Stimulated activated CD8-positive, alpha-beta memory T cell treated with anti-CD3 and anti-CD28 coated beads, Interleukin-7, amount 100 ng/mL, for 24 hours (primary cell): ENCODE measurements around the gene ITPKA.
"Not testable (repeated sequence)": the region's sequence is repeated elsewhere in the genome, so short reads cannot be mapped to it uniquely, and the experiment has no call there.

Experiments
- DNase-seq: peaks from one replicate; pipeline ENCODE4 v3.0.0-alpha.2; 2020; ENCODE audit warnings: low read depth

The ITPKA gene

DNA sequence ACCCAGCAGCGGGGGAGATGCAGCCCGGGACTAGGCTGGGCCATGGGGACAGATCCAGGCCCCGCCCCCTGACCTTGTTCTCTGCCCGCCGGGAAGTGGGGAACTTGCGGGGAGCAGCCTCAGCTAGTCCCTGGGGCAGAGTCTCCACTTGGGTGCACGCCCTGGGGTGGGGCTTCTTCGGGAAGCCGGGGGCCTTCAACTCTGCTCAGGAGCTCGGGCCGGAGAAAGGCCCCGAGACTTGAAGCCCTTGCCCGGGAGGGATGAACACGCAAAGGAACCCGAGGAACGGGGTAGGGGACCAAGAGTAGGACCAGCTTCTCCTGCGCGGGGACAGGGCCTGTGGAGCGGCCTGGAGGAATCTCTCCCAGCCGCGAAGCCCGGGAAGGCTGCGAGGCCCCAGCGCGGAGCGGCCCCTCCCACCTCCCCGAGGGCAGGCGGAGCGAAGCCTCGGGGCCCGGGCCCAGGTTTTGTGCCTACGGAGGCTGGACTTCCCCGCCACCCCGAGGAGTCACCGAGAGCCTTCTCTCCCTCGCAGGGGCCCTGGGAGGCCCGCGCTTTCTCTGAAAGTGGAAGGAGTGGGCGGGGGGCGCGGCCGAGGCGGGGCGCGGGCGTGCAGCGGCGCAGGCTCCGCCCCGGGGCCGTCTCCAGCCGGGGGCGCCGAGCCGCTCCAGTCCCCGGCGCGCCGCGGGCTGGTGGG is at the start of gene ITPKA:
ITPKA (plus strand) TSS at position 670 of the 697 bp plus-strand sequence. CDS start 54 bp downstream, outside the sequence.
- DNase-seq, result peak; percentile 76

DNA sequence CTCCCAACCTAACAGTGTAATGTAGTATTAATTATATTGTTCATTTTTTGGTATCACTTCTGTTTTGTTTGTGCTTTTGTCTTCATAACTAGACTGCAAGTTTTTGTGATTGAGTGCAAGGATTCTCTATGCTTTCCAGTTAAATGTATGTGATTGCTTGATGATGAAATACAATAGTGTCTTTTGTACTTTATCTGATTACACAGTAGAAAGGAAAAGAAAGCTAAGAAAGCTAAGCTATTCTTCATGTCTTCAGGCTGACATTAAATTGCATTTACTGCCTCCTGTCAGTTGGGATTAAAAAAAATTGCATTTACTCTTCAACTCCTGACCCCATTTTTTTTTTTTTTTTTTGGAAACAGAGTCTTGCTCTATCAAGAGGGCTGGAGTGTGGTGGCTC is 48.3 kb upstream of the ITPKA start:
- no peak for DNase-seq

DNA sequence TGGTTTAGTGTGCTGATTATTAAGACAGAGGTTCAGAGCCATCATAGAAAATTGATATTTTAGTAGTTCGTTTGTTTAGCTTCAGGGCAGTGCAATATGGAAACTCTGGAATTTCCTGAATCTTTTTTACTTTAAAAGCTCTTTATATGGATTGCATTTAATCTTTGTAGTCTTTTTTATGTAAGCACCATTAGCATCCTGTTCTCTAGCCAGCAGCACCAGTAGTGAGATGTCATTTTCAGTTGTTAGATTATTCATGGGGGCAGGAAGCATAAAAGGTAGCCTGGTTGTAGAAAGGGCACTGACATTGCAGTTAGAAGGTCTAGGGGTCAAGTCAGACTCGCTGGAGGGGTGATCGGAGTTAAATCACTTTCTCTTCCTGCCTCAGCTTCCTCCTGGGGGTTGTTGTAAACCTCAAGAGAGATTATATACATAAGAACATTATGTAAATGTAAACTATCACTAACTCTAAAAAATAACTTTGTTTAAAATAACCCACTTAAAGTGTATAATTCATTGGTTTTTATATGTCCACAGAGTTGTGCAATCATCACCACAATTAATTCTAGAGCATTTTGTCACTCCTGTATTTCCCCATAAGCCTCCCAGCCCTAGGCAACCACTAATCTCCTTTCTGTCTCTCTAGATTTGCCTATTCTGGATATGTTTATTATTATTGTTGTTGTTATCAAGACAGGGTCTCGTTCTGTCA is 31.4 kb upstream of the ITPKA start:
- DNase-seq, result no peak

DNA sequence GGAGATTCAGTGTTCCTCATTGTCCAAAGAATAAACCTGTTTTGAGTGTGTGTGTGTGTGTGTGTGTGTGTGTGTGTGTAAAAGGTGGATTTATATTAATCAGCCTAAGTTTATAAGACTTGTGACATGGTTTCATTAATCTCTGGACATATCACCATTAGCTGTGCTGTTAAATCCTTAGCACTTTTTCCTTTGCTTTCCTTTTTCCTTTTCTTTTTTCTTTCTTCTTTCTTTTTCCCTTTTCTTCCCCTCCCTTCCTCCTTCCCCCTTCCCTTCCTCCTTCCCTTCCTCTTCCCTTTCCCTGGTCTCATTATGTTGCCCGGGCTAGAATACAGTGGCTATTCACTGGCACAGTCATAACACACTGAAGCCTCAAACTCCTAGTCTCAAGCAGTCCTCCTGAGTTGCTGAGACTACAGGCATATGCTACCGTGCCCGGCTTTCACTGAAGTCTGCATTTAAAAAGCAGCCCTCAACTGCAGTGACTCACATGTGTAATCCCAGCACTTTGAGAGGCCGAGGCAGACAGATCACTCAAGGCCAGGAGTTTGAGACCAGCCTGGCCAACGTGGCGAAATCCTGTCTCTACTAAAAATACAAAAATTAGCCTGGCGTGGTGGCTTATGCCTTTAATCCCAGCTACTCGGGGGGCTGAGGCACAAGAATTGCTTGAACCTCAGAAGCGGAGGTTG is 28.6 kb upstream of the ITPKA start:
- DNase-seq, result no peak

DNA sequence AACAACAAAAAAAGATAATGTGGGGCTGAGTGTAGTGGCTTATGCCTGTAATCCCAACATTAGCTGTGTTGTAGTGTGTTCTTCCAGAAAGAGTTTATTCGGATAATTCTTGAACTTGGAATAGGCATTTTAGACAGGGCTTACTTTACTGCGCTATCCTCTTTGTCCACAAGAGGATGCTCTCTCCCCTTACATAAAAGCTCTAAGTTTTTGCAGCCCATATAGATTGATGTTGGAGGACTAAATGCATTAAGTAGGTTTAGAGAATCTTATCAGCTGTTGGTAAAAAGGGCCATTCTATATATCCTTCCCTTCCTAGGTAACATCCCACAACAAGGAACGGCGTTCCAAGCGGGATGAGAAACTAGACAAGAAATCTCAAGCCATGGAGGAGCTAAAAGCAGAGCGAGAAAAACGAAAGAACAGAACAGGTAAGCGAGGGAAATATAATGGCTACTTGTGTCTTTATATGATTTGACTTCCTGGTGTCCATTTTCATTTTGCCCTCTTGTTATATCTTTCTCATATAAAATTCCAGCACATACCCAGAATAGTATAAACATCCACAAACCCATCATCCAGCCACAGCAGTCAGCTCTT is 27.8 kb upstream of the ITPKA start:
- no peak for DNase-seq

DNA sequence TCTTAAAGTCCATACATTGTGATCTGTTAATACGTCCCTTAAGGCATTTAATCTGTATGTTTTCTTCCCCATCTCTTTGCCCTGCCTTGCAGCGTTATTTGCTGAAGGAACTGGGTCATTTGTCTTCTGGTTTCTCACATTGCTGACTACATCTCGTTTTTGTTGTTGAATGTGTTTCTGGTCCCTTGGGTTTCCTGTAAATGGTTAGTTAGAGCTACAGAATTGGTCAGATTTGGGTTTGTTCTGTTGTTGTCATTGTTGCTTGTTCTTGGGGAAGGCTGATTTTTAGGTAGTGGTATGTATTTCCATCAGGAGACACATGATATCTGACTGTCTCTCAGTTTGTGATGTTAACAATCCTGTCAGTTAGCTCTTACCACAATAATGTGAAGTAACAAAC is 27.0 kb upstream of the ITPKA start:
- no peak for DNase-seq

DNA sequence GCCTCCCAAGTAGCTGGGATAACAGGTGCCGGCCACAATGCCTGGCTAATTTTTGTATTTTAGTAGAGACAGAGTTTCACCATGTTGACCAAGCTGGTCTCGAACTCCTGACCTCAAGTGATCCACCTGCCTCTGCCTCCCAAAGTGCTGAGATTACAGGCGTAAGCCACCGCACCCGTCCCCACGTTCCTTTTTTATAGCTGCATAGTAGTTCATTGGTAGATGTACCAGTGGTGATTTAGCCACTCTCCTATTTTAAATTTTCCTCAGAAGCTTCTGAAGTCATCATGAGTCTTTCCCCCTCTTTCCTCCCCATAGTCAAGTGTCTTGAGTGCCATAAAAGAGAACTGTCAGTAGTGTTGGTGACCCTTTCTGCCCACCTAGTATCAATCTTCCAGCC is 24.0 kb upstream of the ITPKA start:
- DNase-seq, result not testable (repeated sequence)

DNA sequence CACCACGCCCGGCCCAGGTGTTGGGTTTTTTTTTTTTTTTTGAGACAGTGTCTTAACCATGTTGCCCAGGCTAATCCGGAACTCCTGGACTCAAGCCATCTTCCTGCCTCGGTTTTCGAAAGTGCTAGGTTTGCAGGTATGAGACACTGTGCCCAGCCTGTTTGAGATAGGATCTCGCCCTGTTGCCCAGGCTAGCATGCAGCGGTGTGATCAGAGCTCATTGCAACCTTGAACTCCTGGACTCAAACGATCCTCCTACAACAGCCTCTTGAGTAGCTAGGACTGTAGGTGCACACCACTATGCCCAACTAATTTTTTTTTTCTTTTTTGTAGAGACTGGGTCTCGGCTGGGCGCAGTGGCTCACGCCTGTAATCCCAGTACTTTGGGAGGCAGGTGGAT is 20.3 kb upstream of the ITPKA start:
- DNase-seq, result no peak

DNA sequence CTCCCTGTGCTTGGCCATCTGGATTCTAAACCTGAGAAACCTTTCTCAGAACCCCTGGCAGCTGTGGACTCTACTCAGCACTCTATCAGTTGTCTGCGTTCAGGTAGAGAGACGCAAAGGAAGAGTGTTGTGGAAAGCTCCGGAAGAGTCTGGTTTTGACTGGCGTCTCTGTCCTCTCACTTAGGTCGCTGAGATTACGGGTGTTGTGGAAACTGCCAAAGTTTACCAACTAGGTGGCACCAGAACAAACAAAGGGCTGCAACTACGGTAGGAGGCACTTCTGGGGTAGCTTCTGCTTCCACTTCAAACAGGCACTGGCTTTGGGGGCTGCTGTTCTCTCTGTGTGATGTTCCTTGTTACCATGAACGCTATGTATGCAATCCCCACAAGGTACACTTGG is 19.2 kb upstream of the ITPKA start:
- no peak for DNase-seq

DNA sequence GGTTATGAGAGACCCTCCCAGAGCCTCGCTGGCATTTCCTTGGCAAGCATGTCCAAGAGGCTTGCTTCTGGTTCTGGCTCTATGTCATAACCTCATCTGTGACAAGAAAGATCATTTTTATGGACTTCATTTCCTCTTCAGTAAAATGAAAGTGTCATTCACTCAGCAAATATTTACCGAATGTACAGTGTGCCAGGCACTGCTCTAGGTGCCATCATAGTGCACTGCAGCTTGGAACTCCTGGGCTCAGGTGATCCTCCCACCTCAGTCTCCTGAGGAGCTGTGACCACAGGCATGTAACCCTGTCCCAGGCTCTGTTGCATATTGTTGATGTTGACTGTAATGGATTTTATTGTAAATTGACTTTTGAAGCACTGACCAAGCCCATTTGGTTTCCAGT is 18.7 kb upstream of the ITPKA start:
- DNase-seq, result no peak

DNA sequence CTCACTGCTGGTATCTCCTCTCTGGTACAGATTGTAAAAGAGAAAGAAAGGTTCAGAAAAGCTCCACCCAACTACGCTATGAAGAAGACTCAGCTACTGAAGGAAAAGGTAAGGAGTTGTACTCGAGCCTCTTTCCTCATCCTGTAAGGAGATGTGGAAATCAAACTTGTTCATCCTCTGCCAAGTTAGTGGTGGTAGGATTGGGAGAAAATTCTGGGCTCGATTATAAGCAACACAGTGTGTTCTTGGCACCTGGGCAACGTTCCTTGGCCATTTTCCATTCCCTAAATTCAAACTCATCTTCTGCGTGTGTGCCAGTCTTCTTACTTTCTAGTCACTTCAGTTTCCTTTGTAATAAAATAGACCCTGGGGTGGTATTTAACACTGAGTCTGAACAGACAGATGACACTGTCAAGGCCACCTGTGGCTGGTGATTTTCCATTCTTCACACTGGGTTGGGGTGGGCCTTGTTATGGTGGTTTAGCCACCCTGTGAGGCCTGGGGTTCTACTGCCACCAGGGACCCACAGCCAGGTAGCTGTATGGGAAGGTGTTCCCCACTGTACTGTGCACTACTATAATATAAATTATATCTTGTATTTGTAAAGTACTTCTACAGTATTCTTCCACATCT is 17.1 kb upstream of the ITPKA start:
- DNase-seq, result no peak

DNA sequence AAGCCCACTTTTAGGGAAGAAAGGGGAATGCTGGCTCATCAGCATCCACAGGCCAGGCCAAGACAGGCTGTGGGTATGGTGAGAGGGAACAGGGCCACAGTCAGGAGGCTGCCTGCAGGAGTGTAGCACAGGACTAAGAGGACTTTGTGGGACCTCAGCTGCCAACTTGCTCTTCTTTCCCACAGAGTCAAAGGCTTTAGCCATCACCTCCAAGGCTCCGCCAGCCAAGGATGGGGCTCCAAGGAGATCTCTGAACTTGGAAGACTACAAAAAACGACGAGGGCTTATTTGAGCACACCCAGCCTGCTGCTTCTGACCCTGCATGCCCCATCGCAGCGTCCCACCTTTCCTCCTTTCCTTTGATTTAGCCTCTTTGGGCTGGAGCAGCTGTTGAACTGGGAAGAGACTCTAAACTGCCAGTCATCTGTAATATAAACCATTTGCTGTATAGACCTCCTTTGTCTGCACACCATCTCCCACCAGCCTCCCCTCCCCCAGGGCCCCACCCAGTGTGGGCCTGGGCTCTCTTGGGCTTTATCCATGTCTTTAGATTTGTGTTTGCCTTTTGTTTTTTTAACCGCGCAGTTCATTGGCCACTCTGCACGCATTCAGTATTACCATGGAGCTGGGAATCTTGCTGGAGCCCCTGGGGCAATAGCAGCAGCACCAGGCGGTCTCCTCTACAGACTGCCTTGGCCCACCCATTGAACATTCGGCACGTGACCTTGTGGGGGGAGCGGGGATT is 13.1 kb upstream of the ITPKA start:
- DNase-seq, result no peak

DNA sequence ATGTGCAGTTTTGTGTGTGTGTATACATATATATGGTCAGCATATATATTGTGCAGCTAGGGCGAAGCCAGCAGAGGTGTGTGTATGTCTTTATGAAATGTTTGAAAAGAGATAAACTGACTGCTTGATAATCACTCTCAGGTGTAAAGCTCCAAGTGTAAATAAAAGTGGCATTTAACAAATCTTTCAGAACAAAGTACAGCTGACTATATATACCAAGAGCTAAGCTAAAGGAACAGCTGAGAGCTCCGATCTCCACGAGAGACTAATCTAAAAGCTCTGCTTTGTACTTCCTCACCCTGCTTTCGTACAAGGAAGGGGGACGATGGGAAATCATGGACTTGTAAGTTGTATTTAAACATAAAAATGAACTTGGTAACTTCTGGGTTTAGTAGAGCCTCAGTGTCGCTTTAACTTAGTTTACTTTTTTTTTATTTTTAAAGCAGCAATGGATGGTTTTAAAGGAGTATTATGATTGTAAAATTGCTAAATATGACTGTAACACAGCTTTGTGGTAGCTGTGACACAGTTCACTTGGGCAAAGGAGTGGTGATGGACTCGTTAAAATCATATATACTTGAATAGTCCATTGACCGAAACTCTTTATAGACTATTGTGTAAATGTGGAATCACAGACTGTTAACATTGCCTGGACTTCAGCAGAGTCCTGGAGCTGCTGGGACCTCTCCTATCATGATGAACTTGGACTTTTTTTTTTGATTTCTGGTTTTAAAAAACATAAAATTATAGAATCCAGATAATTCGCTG is 11.4 kb upstream of the ITPKA start:
- no peak for DNase-seq

DNA sequence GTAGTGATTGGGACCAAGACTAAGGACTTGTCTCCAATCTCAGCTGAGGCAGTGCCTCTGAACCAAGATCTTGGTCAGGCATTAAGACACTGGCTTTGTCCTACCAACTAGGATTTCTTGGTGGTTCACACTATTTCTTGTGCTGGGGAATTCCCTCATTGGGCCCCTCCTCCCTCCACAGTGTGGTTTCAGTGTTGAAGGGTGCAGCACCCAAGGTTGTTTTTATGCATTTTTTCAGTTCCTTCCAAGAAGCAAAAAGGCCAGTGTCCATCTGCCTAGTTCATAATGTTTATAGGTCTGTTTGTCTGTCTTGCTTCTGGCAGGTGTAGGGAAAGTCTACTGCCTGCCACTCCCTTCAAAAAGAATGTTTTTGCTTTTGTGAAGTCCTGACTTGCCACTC is 10.6 kb upstream of the ITPKA start:
- DNase-seq, result no peak

DNA sequence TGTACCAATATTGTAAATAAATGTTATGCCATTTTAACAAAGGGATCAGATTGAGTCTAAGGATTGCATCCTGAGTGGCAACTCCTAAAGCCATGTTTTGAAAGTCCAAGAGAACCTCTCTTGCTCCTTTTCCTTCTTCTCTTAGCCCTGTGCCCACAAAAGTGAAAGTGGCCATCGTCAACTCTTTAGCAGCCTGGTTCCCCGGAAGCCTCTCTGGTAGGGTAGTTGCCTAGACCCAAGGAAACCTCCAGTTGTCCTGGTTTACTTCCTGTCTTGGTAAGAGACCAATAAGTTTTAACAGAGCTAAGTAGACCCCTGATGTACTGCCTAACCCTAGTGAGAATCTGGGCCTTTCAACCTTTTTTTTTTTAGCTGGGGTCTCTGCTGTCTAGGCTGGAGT is 10.2 kb upstream of the ITPKA start:
- no peak for DNase-seq

DNA sequence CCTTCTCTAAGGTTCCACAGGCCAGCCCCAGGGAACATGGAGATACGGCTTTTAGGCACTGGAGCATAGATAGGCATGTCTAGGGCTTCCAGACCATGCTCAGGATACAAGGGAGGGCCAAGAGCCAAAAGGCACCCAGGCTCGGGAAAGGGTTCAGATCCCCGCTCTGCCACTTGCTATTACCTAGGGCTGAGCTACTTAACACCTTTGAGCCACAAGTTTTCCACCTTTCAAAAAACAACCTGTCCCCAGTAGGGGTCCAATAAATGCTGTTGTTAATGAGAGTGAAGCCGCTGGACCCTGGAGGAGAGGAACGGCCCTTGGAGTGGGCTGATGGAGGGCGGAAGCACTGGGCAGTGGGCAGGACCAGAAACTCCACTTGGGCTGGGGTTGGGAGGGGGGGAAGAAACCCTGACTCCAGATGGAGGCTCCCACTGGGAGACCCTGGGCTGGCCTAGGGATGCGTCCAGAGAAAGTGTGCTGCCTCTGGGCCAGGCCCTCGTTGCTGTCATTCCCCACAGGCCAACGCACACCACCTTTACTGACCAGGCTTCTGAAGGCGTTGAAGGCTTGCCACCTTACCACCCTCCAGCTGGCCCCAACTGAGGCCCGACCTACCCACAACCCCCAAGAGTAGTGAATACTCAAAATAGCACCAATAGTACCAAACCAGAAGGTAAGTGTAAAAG is 8.6 kb upstream of the ITPKA start:
- no peak for DNase-seq

DNA sequence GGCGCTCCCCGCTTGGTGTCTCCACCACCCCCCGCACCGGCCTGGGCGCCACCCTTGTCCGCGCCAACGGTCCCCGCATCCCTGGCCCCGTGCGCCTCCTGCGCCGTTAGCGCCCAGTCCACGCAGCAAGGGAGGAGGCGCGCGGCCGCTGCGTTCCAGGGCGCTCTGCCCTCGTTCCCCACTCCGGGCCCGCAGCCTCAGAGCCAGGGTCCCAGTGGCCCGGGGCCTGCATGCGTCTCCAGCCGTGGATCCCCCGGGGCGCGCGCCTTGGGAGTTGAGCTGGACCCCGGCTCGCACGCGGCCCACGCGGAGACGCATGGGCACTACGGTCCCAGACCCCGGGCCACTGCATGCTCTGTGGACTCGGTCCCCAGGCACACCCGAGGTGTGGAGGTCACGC is 7.4 kb upstream of the ITPKA start:
- no peak for DNase-seq

DNA sequence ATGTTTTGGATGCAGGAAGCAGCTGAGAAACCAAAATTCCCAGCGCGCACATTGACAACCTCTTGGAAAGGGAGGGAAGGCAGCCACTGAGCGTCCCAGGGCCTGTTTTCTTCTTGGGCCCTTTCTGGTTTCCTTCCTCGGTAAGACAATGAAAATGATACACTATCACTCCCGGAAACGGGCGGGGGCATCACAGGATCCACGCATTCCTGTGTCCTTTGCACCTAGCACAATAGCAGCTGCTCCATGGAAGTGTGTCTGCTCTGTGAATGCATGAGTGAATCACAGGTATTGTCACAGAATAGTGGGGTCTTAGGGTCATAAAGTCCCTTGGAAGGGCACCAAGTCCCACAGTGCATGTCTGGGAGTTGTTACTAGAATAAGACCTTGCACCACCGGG is 6.3 kb upstream of the ITPKA start:
- DNase-seq, result no peak

DNA sequence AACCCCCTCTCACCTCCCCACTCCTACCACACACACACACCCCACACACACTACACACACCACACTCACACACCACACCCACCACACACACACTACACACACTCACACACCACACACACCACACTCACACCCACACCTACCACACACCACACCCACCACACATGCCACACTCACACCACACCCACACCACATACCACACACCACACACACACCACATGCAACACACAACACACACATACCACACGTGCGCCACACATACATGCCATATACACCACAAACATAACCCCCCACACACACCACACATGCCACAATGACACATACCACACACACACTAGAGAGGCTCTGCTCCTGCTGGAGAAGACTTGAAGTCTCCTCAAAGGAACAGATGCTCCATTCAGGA is 5.9 kb upstream of the ITPKA start:
- no peak for DNase-seq

DNA sequence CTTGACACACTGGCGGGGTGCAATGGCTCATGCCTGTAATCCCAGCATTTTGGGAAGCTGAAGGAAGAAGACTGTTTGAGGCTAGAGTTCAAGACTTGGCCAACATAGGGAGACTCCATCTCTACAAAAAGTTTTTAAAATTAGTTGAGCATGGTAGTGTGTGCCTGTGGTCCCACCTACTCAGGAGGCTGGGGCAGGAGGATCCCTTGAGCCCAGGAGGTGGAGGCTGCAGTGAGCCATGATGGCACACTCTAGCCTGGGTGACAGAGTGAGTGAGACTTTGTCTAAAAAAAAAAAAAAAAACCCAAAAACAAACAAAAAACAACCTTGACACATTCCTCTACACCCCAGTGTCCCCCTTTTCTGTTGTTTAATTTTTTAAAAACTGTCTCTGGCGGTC is 4.0 kb upstream of the ITPKA start:
- no peak for DNase-seq
